K562 (cell line): ENCODE results near the gene APP. TPM values are rescaled to one million over a fixed set of nuclear protein-coding genes. Genes with fewer than 3 reads are reported as not detected.

Experiments used
- ATAC-seq: fragments of 200-7000 bp; cut with Tn5 transposase; 3 replicates; pipeline ENCODE4 v1.9.1; 2020; ENCODE audit warnings: moderate library complexity
- BruUV-seq: library from RNA; stranded (reverse); fragments of 400-500 nt; replicated peaks from 2 replicates; lab custom pipeline; 2021; lab: Mats Ljungman, UMichigan
- CTCF ChIA-PET: fragments of 300-600 bp; formaldehyde crosslinking; extraction: SDS; loops from one replicate; lab custom pipeline; 2021; ENCODE audit warnings: low intra/inter-chr PET ratio; lab: Yijun Ruan, JAX
- POLR2A ChIA-PET: fragments of 300-600, 350-650 bp; sonication (Branson Sonifier 250); formaldehyde crosslinking; extraction: SDS; loops from one replicate; lab custom pipeline; 2021; ENCODE audit warnings: antibody characterized with exemption, inconsistent platforms; lab: Yijun Ruan, JAX
- DNase-seq, 4 experiments: peaks; one replicate each; pipeline versions ENCODE4 v3.0.0 to v3.0.0-alpha.2; 2011 to 2018; ENCODE audit warnings: low spot score in 3 of 4, mixed read lengths in 3 of 4; ENCODE audit errors: extremely low read depth in 1 of 4
- FAIRE-seq: peaks from 2 replicates; lab custom pipeline; 2011; peaks lifted over from hg19 to GRCh38; lab: Jason Lieb, UNC
- H2AFZ ChIP-seq: 2 replicates; pipeline ENCODE4 v1.6.0; 2011; ENCODE audit warnings: low read depth, low read length, control low read depth, inconsistent platforms
- H3K27ac ChIP-seq: fragments of 200-600 bp; 3 replicates; pipeline ENCODE4 v1.8.0; 2011; ENCODE audit warnings: low read depth, mild to moderate bottlenecking, control low read depth, inconsistent platforms, low read length, moderate library complexity, mixed read lengths; ENCODE audit errors: extremely low read depth
- H3K27me3 ChIP-seq, 2 experiments: fragments of 300-600 bp in 1 of 2; 2 replicates in 1 of 2; 3 replicates in 1 of 2; pipeline versions ENCODE4 v1.6.0 to v1.8.0; 2011; ENCODE audit warnings: inconsistent platforms in 2 of 2, low read length in 2 of 2, mild to moderate bottlenecking in 1 of 2, mixed read lengths in 1 of 2, moderate library complexity in 1 of 2; ENCODE audit not compliant: control insufficient read depth in 2 of 2, insufficient read depth in 2 of 2
- H3K36me3 ChIP-seq: fragments of 300-600 bp; 3 replicates; pipeline ENCODE4 v1.8.0; 2011; ENCODE audit warnings: mild to moderate bottlenecking, low read length, inconsistent platforms; ENCODE audit not compliant: control insufficient read depth, insufficient read depth
- H3K4me1 ChIP-seq, 2 experiments: fragments of 200-600 bp in 1 of 2; replicated peaks in 1 of 2; 2 replicates in 1 of 2; 3 replicates in 1 of 2; pipeline versions ENCODE4 v1.5.1 to v1.8.0; 2011; ENCODE audit warnings: inconsistent platforms in 2 of 2, low read length in 2 of 2, mild to moderate bottlenecking in 1 of 2, mixed read lengths in 1 of 2, moderate library complexity in 1 of 2; ENCODE audit not compliant: control insufficient read depth in 2 of 2, insufficient read depth in 2 of 2
- H3K4me2 ChIP-seq: 2 replicates; pipeline ENCODE4 v1.6.1; 2011; ENCODE audit warnings: low read length, control low read depth, inconsistent platforms, mixed read lengths; ENCODE audit not compliant: insufficient read depth
- H3K4me3 ChIP-seq: fragments of 200-600 bp; sonication (generic), shearing (Covaris generic); 2 replicates; pipeline ENCODE4 v1.5.1; 2016; ENCODE audit warnings: control low read depth, inconsistent platforms
- H3K79me2 ChIP-seq: fragments of 200-600 bp; 3 replicates; pipeline ENCODE4 v1.8.0; 2011; ENCODE audit warnings: low read length, inconsistent platforms; ENCODE audit not compliant: control insufficient read depth, insufficient read depth
- H3K9ac ChIP-seq, 2 experiments: 2 replicates each; pipeline versions ENCODE4 v1.6.0 to v1.6.1; 2011; ENCODE audit warnings: low read depth in 2 of 2, low read length in 2 of 2, control low read depth in 1 of 2, inconsistent platforms in 1 of 2, mild to moderate bottlenecking in 1 of 2, mixed read lengths in 1 of 2; ENCODE audit not compliant: insufficient read depth in 1 of 2
- H3K9me1 ChIP-seq: one replicate; pipeline ENCODE4 v1.6.0; 2011; ENCODE audit warnings: inconsistent platforms, mild to moderate bottlenecking, low read length, moderate library complexity; ENCODE audit not compliant: control insufficient read depth, insufficient read depth
- H3K9me3 ChIP-seq: replicated peaks from 2 replicates; pipeline ENCODE4 v1.5.1; 2011; ENCODE audit warnings: low read depth, low read length, inconsistent platforms; ENCODE audit not compliant: control insufficient read depth, insufficient read depth
- H4K20me1 ChIP-seq: replicated peaks from 2 replicates; pipeline ENCODE4 v1.6.1; 2011; ENCODE audit warnings: low read length, inconsistent platforms, mixed read lengths; ENCODE audit not compliant: control insufficient read depth, insufficient read depth
- ATF7 ChIP-seq: fragments of 450-650 bp; IDR thresholded peaks from 2 replicates; pipeline ENCODE4 v1.7.1; 2014; ENCODE audit warnings: mild to moderate bottlenecking, moderate library complexity
- GTF2F1 ChIP-seq: IDR thresholded peaks from 2 replicates; pipeline ENCODE4 v1.6.1; 2011; ENCODE audit warnings: low read depth, low read length, improper control_type of control experiment
- HMGN3 ChIP-seq: IDR thresholded peaks from 2 replicates; pipeline ENCODE4 v1.6.1; 2011; ENCODE audit warnings: borderline replicate concordance, low read depth, mild to moderate bottlenecking, mixed read lengths, low read length; ENCODE audit not compliant: insufficient read length; ENCODE audit errors: extremely low read depth
- MTA2 ChIP-seq: fragments of 450-650 bp; IDR thresholded peaks from 2 replicates; pipeline ENCODE4 v1.6.1; 2016; ENCODE audit warnings: low read depth
- NR2C2 ChIP-seq, 2 experiments: fragments of 200-800 bp in 1 of 2; sonication (Bioruptor generic) in 1 of 2; sonication (generic) in 1 of 2; formaldehyde crosslinking in 1 of 2; IDR thresholded peaks; 2 replicates each; pipeline versions ENCODE4 v1.6.1 to v1.8.0; 2016 to 2022; ENCODE audit warnings: mild to moderate bottlenecking in 1 of 2, missing compliant biosample characterization in 1 of 2, missing genetic modification characterization in 1 of 2, missing genetic modification reagents in 1 of 2
- RBM17 ChIP-seq: fragments of 200-400 bp; formaldehyde crosslinking; IDR thresholded peaks from 2 replicates; pipeline ENCODE4 v1.6.1; 2017; ENCODE audit warnings: low read depth, mild to moderate bottlenecking, low read length, borderline replicate concordance
- SAP30 ChIP-seq: fragments of 200-600 bp; sonication (generic); IDR thresholded peaks from 2 replicates; pipeline ENCODE4 v1.6.1; 2012; ENCODE audit warnings: borderline replicate concordance, low read depth, mild to moderate bottlenecking, moderate library complexity, low read length, control low read depth, inconsistent platforms; ENCODE audit not compliant: insufficient read depth, poor library complexity, severe bottlenecking
- SRF ChIP-seq, 2 experiments: fragments of 250-450, 450-650 bp in 1 of 2; sonication (Bioruptor Pico) in 1 of 2; sonication (generic) in 1 of 2; formaldehyde crosslinking; IDR thresholded peaks; 2 replicates each; pipeline versions ENCODE4 v1.5.0 to v1.5.1; 2020 to 2022; ENCODE audit warnings: mild to moderate bottlenecking in 1 of 2, missing genetic modification reagents in 1 of 2
- STAG1 ChIP-seq: sonication (generic); formaldehyde crosslinking; IDR thresholded peaks from 2 replicates; pipeline ENCODE4 v1.5.0; 2020; ENCODE audit warnings: missing genetic modification reagents, borderline replicate concordance
- ZBTB1 ChIP-seq: sonication (generic); formaldehyde crosslinking; IDR thresholded peaks from 2 replicates; pipeline ENCODE4 v1.8.1; 2023; ENCODE audit warnings: missing genetic modification reagents, low read depth, mild to moderate bottlenecking, borderline replicate concordance
- ZNF316 ChIP-seq: fragments of 450-650 bp; IDR thresholded peaks from 2 replicates; pipeline ENCODE4 v1.6.1; 2016
- ZNF551 ChIP-seq: fragments of 250-450 bp; sonication (Bioruptor Pico); IDR thresholded peaks from 2 replicates; pipeline ENCODE4 v1.5.0; 2021; ENCODE audit warnings: mild to moderate bottlenecking, moderate library complexity
- ZNF583 ChIP-seq: fragments of 250-450 bp; sonication (Bioruptor Pico); IDR thresholded peaks from 2 replicates; pipeline ENCODE4 v1.4.0; 2020
- WGBS: fragments of 100-300 bp; shearing (Covaris generic); methylation state at CpG from one replicate; pipeline ENCODE4 v1.1.6; 2016; ENCODE audit warnings: low coverage, mixed read lengths; ENCODE audit not compliant: insufficient coverage; ENCODE audit errors: missing lambda C conversion rate; 5-methylcytosine and 5-hydroxymethylcytosine counted together
- in situ Hi-C: fragments of 300-500 bp; cut with MboI; formaldehyde crosslinking; loops from 4 replicates; pipeline ENCODE4 v1.15.0; 2018; ENCODE audit warnings: inconsistent platforms, mixed read lengths
- intact Hi-C: fragments of 100-400 bp; cut with micrococcal nuclease; formaldehyde crosslinking; loops from 2 replicates; pipeline ENCODE4 v1.14.2; 2022
- polyA plus RNA-seq, 8 experiments: library from polyadenylated mRNA; depleted of rRNA in 4 of 8; stranded (reverse) in 5 of 8; unstranded in 3 of 8; fragments of >200 nt; fragmentation: Nextera tagmentation in 2 of 8; fragmentation: Illumina TruSeq in 1 of 8; extraction: Ambion mirVana in 2 of 8; extraction: Trizol in 1 of 8; gene quantifications; 2 replicates each; pipeline versions ENCODE4 v1.2.1 to v1.2.3, GENCODE V29; 2011 to 2014; ENCODE audit warnings: inconsistent platforms in 1 of 8, missing spikeins in 1 of 8
- total RNA-seq, 7 experiments: library from RNA; depleted of rRNA in 6 of 7; stranded (reverse); fragments of >200 nt in 6 of 7; fragmentation: Illumina TruSeq in 2 of 7; extraction: Trizol in 2 of 7; gene quantifications; 2 replicates each; pipeline versions ENCODE4 v1.2.1 to v1.2.3, GENCODE V29; 2011 to 2021; ENCODE audit warnings: low replicate concordance in 1 of 7
- TF ChIP-seq, protein P1 (sequence below): fragments of 450-650 bp; formaldehyde crosslinking; IDR thresholded peaks from 2 replicates; pipeline ENCODE4 v1.4.0; 2022; ENCODE audit warnings: mild to moderate bottlenecking, moderate library complexity
- TF ChIP-seq, protein P2 (sequence below): sonication (generic); formaldehyde crosslinking; IDR thresholded peaks from 2 replicates; pipeline ENCODE4 v1.8.1; 2023; ENCODE audit warnings: mild to moderate bottlenecking, missing genetic modification reagents
- TF ChIP-seq, protein P3 (sequence below): sonication (generic); formaldehyde crosslinking; IDR thresholded peaks from 2 replicates; pipeline ENCODE4 v1.8.0; 2022; ENCODE audit warnings: missing genetic modification reagents, mild to moderate bottlenecking, moderate library complexity, borderline replicate concordance

The APP gene
- total and polyA plus RNA-seq, 9 of the 15 experiments (the other 6 are each of a cell fraction or from before 2014, with no cell fraction given) = 0.01 to 1.5 (median 0.16) TPM; not detected in 5

DNA sequence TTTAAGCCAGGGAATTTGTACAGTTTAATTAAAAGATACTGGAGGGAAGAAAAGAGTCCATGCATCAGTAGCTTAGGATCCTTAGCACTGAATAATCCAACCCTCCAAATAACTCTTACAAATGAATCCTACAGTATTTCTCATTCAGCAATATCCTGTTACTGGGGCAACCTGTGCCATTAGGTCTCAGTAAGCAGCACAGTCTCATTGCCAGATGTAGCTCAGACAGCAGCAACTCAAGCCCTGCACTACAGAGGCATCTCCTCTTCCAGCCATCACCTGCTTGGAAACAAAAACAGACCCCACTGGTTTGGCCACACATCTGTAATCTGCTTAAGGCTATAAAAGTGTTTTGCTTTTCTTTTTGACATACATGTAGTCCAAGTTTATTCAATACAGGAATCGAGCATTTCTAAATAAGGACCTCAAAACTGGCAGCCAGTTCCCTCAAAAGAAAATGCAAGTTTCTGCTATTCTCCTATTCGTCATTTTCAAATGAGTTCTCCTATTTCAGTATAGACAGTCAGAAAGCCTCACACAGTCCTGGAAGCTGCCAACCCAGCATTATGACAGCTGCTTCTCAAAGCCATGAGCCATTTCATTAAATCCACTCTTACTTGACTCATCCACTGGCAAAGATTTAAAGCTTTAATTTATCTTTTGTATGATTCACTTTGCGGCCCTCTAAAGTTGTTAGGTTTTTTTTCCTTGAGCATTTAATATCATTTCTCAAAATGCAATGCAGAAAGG, 129.0 kb downstream of the APP start:
- Histone ChIP-seq H4K20me1 (no peaks in the 10 kb centered on the region), H3K9me3 (no peaks in the 10 kb centered on the region), H3K27ac (no peak overlapping the region), H3K27me3 (no peaks in the 10 kb centered on the region), H3K4me3 (no peak overlapping the region), H2AFZ (no peak overlapping the region), H3K4me2 (no peak overlapping the region), H3K79me2 (no peaks in the 10 kb centered on the region), H3K4me1 (no peaks in the 10 kb centered on the region), H3K9me1 (no peaks in the 10 kb centered on the region), H3K9ac (no peak overlapping the region), H3K36me3 (no peaks in the 10 kb centered on the region)
- ChIA-PET CTCF (no interaction called here), POLR2A (no interaction called here)
- TF ChIP-seq HMGN3 (no peak), ZBTB1 (CRISPR knock-in tag) (no peak), GTF2F1 (no peak), SRF (CRISPR knock-in tag; IDR thresholded peaks at IDR 0.05) (no peak), RBM17 (no peak), ATF7 (no peak), SAP30 (no peak), MTA2 (no peak), NR2C2 (CRISPR knock-in tag; IDR thresholded peaks at IDR 0.05) (no peak), NR2C2 (tag; IDR thresholded peaks at IDR 0.05) (no peak), STAG1 (CRISPR knock-in tag) (no peak), ZNF583 (CRISPR knock-in tag) (no peak), ZNF316 (no peak), ZNF551 (CRISPR knock-in tag) (no peak)
- TF ChIP-seq, protein P1, sequence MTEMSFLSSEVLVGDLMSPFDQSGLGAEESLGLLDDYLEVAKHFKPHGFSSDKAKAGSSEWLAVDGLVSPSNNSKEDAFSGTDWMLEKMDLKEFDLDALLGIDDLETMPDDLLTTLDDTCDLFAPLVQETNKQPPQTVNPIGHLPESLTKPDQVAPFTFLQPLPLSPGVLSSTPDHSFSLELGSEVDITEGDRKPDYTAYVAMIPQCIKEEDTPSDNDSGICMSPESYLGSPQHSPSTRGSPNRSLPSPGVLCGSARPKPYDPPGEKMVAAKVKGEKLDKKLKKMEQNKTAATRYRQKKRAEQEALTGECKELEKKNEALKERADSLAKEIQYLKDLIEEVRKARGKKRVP (CRISPR knock-in tag) = no peak
- TF ChIP-seq, protein P2, sequence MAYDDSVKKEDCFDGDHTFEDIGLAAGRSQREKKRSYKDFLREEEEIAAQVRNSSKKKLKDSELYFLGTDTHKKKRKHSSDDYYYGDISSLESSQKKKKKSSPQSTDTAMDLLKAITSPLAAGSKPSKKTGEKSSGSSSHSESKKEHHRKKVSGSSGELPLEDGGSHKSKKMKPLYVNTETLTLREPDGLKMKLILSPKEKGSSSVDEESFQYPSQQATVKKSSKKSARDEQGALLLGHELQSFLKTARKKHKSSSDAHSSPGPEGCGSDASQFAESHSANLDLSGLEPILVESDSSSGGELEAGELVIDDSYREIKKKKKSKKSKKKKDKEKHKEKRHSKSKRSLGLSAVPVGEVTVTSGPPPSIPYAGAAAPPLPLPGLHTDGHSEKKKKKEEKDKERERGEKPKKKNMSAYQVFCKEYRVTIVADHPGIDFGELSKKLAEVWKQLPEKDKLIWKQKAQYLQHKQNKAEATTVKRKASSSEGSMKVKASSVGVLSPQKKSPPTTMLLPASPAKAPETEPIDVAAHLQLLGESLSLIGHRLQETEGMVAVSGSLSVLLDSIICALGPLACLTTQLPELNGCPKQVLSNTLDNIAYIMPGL (CRISPR knock-in tag) = no peak
- TF ChIP-seq, protein P3, sequence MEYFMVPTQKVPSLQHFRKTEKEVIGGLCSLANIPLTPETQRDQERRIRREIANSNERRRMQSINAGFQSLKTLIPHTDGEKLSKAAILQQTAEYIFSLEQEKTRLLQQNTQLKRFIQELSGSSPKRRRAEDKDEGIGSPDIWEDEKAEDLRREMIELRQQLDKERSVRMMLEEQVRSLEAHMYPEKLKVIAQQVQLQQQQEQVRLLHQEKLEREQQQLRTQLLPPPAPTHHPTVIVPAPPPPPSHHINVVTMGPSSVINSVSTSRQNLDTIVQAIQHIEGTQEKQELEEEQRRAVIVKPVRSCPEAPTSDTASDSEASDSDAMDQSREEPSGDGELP (CRISPR knock-in tag) = no peak
- in situ Hi-C loops = no loop called here
- FAIRE-seq = no peak
- WGBS = 0% methylated on average over 3 of the region's 3 CpGs
- no TSS peak for BruUV-seq
- intact Hi-C loops = no loop called here
- no peak for DNase-seq
- ATAC-seq = no peak
